HEK293 (cell line): ENCODE data around the gene OR2L2.

Experiments used
- CTCF ChIA-PET: fragments of 350-600 bp; formaldehyde crosslinking; extraction: SDS; loops from one replicate; lab custom pipeline; 2021; ENCODE audit warnings: antibody characterized with exemption; lab: Yijun Ruan, JAX
- POLR2A ChIA-PET: fragments of 300-600 bp; formaldehyde crosslinking; extraction: SDS; loops from one replicate; lab custom pipeline; 2020; ENCODE audit warnings: antibody characterized with exemption, inconsistent platforms; lab: Yijun Ruan, JAX
- H3K27ac ChIP-seq: fragments of 200-500 bp; sonication (Bioruptor generic); 2 replicates; pipeline ENCODE4 v1.5.1; 2014; ENCODE audit warnings: low read depth, low read length, control low read depth, inconsistent platforms; ENCODE audit errors: extremely low read depth
- H3K36me3 ChIP-seq, 2 experiments: fragments of 200-500 bp in 1 of 2; sonication (Bioruptor generic) in 1 of 2; 1 replicate in 1 of 2; 2 replicates in 1 of 2; pipeline ENCODE4 v1.5.1; 2014 to 2017; ENCODE audit warnings: inconsistent platforms in 2 of 2, low read length in 2 of 2; ENCODE audit not compliant: control insufficient read depth in 2 of 2, insufficient read depth in 1 of 2
- H3K4me1 ChIP-seq: fragments of 200-500 bp; sonication (Bioruptor generic); 2 replicates; pipeline ENCODE4 v1.5.1; 2014; ENCODE audit warnings: mild to moderate bottlenecking, low read length, inconsistent platforms; ENCODE audit not compliant: control insufficient read depth, insufficient read depth
- H3K4me3 ChIP-seq: 2 replicates; pipeline ENCODE4 v1.5.1; 2011; ENCODE audit warnings: low read depth, mild to moderate bottlenecking, control low read depth, low read length, moderate library complexity
- H3K9me3 ChIP-seq: fragments of 200-500 bp; sonication (Bioruptor generic); 2 replicates; pipeline ENCODE4 v1.5.1; 2014; ENCODE audit warnings: low read depth, low read length, inconsistent platforms; ENCODE audit not compliant: control insufficient read depth, insufficient read depth
- EGR2 ChIP-seq: fragments of 450-650 bp; formaldehyde crosslinking; IDR thresholded peaks from 2 replicates; pipeline ENCODE4 v1.5.1; 2016; ENCODE audit warnings: low read depth, missing biosample characterization, missing genetic modification characterization
- KLF1 ChIP-seq: fragments of 450-650 bp; formaldehyde crosslinking; IDR thresholded peaks from 2 replicates; pipeline ENCODE4 v1.5.1; 2016; ENCODE audit warnings: missing biosample characterization, missing genetic modification characterization
- MYNN ChIP-seq: fragments of 450-650 bp; formaldehyde crosslinking; IDR thresholded peaks from 2 replicates; pipeline ENCODE4 v1.5.1; 2016; ENCODE audit warnings: missing biosample characterization, missing genetic modification characterization, borderline replicate concordance
- PRDM1 ChIP-seq: fragments of 450-650 bp; formaldehyde crosslinking; IDR thresholded peaks from 2 replicates; pipeline ENCODE4; 2016; ENCODE audit warnings: missing biosample characterization, missing genetic modification characterization
- REPIN1 ChIP-seq: fragments of 450-650 bp; formaldehyde crosslinking; IDR thresholded peaks from 2 replicates; pipeline ENCODE4 v1.5.1; 2017; ENCODE audit warnings: missing biosample characterization, missing genetic modification characterization, low read depth
- SP7 ChIP-seq: fragments of 450-650 bp; formaldehyde crosslinking; IDR thresholded peaks from 2 replicates; pipeline ENCODE4 v1.5.1; 2016; ENCODE audit warnings: missing biosample characterization, missing genetic modification characterization
- YY2 ChIP-seq: fragments of 450-650 bp; formaldehyde crosslinking; IDR thresholded peaks from 2 replicates; pipeline ENCODE4 v1.5.1; 2016; ENCODE audit warnings: missing biosample characterization, missing genetic modification characterization
- ZBTB1 ChIP-seq: fragments of 450-650 bp; formaldehyde crosslinking; IDR thresholded peaks from 2 replicates; pipeline ENCODE4 v1.5.1; 2016; ENCODE audit warnings: missing biosample characterization, missing genetic modification characterization
- ZBTB44 ChIP-seq: fragments of 450-650 bp; IDR thresholded peaks from 2 replicates; pipeline ENCODE4 v1.5.1; 2018; ENCODE audit warnings: missing biosample characterization, mild to moderate bottlenecking, missing genetic modification characterization
- ZNF174 ChIP-seq: fragments of 450-650 bp; formaldehyde crosslinking; IDR thresholded peaks from 2 replicates; pipeline ENCODE4 v1.5.0; 2017; ENCODE audit warnings: missing biosample characterization, mild to moderate bottlenecking, missing genetic modification characterization
- ZNF311 ChIP-seq: fragments of 450-650 bp; formaldehyde crosslinking; IDR thresholded peaks from 2 replicates; pipeline ENCODE4 v1.5.1; 2017; ENCODE audit warnings: missing biosample characterization, missing genetic modification characterization, borderline replicate concordance
- ZNF335 ChIP-seq: fragments of 450-650 bp; formaldehyde crosslinking; conservative IDR thresholded peaks from 2 replicates; pipeline ENCODE4 v1.5.1; 2016; ENCODE audit warnings: missing biosample characterization, missing genetic modification characterization
- ZNF362 ChIP-seq: fragments of 450-650 bp; formaldehyde crosslinking; IDR thresholded peaks from 2 replicates; pipeline ENCODE4 v1.5.1; 2016; ENCODE audit warnings: missing biosample characterization, missing genetic modification characterization
- ZNF404 ChIP-seq: fragments of 450-650 bp; formaldehyde crosslinking; IDR thresholded peaks from 2 replicates; pipeline ENCODE4 v1.5.1; 2017; ENCODE audit warnings: missing biosample characterization, missing genetic modification characterization
- ZNF518A ChIP-seq: fragments of 450-650 bp; formaldehyde crosslinking; conservative IDR thresholded peaks from 2 replicates; pipeline ENCODE4 v1.5.1; 2016; ENCODE audit warnings: low read depth, missing biosample characterization, missing genetic modification characterization
- ZNF596 ChIP-seq: fragments of 450-650 bp; IDR thresholded peaks from 2 replicates; pipeline ENCODE4 v1.5.0; 2018; ENCODE audit warnings: missing biosample characterization, mild to moderate bottlenecking, missing genetic modification characterization, moderate library complexity
- ZNF610 ChIP-seq: fragments of 450-650 bp; formaldehyde crosslinking; IDR thresholded peaks from 2 replicates; pipeline ENCODE4 v1.5.1; 2016; ENCODE audit warnings: missing biosample characterization, missing genetic modification characterization, borderline replicate concordance
- ZNF623 ChIP-seq: fragments of 450-650 bp; formaldehyde crosslinking; IDR thresholded peaks from 2 replicates; pipeline ENCODE4 v1.5.1; 2016; ENCODE audit warnings: missing biosample characterization, missing genetic modification characterization
- ZNF692 ChIP-seq: fragments of 450-650 bp; formaldehyde crosslinking; IDR thresholded peaks from 2 replicates; pipeline ENCODE4 v1.5.1; 2016; ENCODE audit warnings: missing biosample characterization, missing genetic modification characterization
- ZNF76 ChIP-seq: fragments of 450-650 bp; formaldehyde crosslinking; IDR thresholded peaks from 2 replicates; pipeline ENCODE4; 2016; ENCODE audit warnings: low read depth, missing biosample characterization, missing genetic modification characterization, borderline replicate concordance
- ZXDB ChIP-seq: fragments of 450-650 bp; formaldehyde crosslinking; IDR thresholded peaks from 2 replicates; pipeline ENCODE4 v1.5.1; 2016; ENCODE audit warnings: missing biosample characterization, missing genetic modification characterization

OR2L2 gene

GRCh38 chr1:248054671-248055070 is 24.8 kb downstream of the OR2L2 start:
- POLR2A ChIA-PET, result no interaction called here
- Histone ChIP-seq H3K27ac (no peak overlapping the region), H3K4me3 (no peak overlapping the region), H3K4me1 (no peaks in the 10 kb centered on the region), H3K9me3 (no peaks in the 10 kb centered on the region)
- TF ChIP-seq ZBTB44 (no peak), PRDM1 (tag by site-specific recombination) (no peak), ZNF174 (tag by site-specific recombination) (no peak), ZXDB (tag by site-specific recombination) (no peak), MYNN (tag by site-specific recombination) (no peak), ZNF404 (no peak), ZNF692 (tag by site-specific recombination) (no peak), ZNF610 (no peak)
- TF ChIP-seq, all 188 proteins: peak for 0
- H3K36me3 ChIP-seq, result no peaks in the 10 kb centered on the region
- CTCF ChIA-PET, result no interaction called here

- H3K4me1 ChIP-seq, result no peaks in the 10 kb centered on the region
- ChIA-PET POLR2A (no interaction called here), CTCF (no interaction called here)
- H3K27ac ChIP-seq, result no peak overlapping the region
- H3K4me3 ChIP-seq, result no peak overlapping the region
- H3K9me3 ChIP-seq, result no peaks in the 10 kb centered on the region
- no peak for TF ChIP-seq ZBTB44
- no peaks in the 10 kb centered on the region for H3K36me3 ChIP-seq
Measured at GRCh38 chr1:248055261-248055660, 25.4 kb downstream of the OR2L2 start.

- ChIA-PET POLR2A (no interaction called here), CTCF (no interaction called here)
- no peaks in the 10 kb centered on the region for H3K36me3 ChIP-seq
- TF ChIP-seq ZXDB (tag by site-specific recombination) (no peak), ZNF311 (no peak), EGR2 (tag by site-specific recombination) (no peak), ZNF335 (tag by site-specific recombination) (no peak), YY2 (tag by site-specific recombination) (no peak), ZNF518A (tag by site-specific recombination) (no peak), REPIN1 (no peak), ZNF623 (tag by site-specific recombination) (no peak), ZNF596 (tag by site-specific recombination) (no peak), PRDM1 (tag by site-specific recombination) (no peak), ZNF76 (tag by site-specific recombination) (no peak), ZNF362 (tag by site-specific recombination) (no peak), SP7 (tag by site-specific recombination) (no peak), KLF1 (tag by site-specific recombination) (no peak), ZBTB1 (no peak)
Measured at GRCh38 chr1:248065071-248065470, 35.2 kb downstream of the OR2L2 start.

More at GRCh38 chr1:248065071-248065470, 35.2 kb downstream of the OR2L2 start:
- Histone ChIP-seq H3K27ac (no peak overlapping the region), H3K9me3 (no peaks in the 10 kb centered on the region), H3K4me3 (no peak overlapping the region), H3K4me1 (no peaks in the 10 kb centered on the region)
